Effector CD4-positive, alpha-beta T cell (primary cell): Measurements from ENCODE around the gene POLR3GL.

Source experiments
- DNase-seq: peaks from one replicate; pipeline ENCODE4 v3.0.0-alpha.2; 2020

The POLR3GL gene

DNA sequence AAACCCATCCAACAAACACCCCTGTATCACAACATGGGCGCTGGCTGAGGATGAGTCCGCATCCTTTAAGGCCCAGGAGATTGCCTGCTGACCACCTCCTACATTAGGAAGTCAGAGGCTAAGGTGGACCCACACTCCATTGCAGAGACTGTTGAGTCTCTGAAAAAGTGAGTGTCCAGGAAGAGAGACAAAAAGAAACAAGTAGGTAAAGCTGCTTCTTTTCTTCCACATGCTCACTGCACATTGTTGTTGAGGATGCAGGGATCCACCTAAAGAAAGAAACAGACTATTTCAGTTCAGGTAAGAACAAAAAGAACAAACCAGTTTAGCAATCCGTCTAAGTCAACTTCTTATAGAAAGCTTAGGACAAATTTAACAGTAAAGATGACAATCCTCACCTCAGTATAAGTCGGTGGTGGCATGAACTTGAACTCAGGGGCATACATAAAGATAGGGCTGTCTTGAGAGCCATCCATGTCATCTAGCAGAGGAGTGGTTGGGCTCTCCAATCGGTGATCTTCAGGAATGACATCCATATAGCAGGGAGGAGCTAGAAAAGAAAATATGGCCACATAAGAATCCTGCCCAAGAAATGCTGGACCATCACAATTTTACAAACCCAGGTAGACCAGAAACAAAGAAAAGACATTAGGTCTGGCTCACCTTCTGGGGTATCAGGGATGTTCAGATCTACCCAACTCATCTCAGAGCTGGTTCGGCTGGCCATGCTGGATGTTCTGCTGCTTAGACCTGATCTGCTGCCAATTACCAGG is 29.3 kb downstream of the POLR3GL start:
- DNase-seq: no peak

DNA sequence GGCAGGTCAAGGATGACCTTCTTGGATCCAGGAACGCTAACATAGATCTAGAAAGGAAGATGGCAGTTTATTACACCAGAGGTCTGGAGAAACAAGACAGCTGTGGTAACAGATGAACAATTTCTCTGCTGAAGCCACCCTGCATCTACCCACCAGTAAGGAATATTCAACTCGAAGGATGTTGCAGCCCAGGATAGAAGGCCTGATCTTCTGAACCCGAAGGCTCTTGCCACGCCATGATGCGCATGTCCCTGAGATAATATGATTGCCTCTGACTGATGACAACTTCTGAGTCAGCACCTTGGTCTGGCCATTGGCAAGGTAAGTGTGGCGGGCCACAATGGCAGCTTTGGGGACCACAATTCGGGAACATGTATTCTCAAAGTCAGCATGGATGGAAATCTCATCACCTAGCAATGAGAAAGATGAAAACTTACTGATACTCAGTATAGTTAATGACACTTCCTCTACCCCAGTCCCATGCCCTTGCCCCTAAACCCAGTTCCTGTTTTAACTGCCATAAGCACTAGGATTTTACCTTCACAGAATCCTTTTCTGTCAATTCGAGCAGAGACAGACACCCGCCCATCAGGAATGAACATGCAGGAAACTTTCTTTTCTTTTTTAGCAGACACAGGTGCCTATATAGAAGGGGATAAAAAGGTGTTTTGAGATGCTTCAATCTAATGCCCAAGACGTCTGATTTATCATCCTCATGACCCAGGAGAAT is 30.1 kb downstream of the POLR3GL start:
- peak; percentile 25 for DNase-seq

DNA sequence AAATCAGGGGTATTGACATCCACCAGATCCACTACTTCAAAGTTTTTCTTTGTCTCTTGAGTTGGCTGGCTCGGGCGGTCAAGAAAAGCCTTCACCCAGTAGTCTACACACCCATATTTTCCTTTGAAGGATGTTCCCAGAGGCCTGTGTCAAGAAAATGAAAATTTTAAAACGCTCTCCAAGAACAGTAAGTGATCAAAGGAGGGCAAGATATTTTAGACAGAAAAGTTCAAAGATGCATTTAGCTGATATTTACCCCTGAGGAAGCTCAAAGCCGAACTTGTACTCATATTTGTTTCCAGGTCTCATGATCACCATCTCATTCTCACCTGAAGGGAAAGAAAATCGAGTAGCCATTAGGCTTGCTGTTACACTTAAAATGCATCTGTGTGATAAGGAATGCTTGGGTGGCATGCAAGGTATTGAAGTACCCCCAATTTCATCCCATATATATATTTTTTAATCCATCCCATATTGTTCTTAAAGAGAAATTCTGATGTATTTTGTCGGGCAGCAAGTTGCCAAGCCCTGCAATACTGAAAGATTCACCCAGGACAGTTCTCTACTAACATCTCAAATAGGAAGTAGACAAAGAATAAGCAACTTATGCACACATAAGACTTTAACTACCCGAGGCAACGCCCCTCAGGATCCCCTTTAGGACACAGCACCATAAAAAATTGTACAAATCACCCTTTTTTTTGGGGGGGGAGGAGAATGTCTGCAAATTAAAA is 30.8 kb downstream of the POLR3GL start:
- DNase-seq: no peak

DNA sequence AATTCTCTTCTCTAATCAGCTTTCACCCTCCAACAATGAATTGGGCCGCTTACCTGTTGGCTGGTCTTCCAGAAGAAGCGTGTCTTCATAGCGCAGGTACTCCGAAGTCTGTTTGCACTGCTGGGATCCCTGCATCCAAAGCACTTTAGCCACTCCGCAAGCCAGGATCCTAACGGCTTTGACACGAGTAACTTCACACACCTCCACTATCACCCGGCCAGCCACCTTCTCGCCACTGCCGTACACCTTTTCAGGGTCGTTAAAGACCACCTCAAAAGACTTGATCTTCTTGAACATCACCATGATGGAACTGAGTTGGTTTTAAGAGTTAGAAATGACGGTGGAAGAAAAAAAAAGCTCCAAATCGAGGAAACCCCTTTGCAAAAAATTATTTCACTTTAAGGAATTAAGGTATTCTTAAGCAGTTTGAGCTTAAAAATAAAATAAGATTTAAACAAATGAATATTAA is 31.5 kb downstream of the POLR3GL start:
- DNase-seq: no peak

DNA sequence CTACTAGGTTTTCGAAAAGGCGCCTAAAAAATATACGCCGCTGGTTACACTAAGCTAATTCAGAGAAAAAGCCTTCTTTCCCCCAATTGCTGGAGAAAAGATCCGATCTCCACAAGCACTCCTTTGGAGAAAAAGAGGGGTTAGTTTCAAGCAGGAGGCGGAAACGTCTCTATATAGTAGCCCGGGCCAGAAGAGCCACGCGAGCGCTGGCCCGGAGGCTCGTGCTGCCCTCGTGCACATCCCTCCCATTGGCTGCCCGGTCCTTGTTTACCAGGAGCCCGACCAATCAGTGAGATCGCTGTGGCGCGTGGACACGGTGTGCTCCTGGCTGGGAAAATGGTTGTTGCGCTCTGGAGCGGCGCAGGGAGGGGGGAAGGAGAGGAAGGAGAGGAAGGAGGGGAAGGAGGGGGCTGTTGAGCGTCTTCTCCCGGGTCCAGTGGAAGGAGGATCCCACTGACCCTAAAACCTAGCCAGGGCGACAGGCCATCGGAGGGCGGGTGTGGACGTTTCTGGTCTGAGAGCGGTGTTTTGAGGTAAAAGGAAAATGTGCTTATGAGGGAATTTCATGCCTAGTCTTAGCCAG is 32.0 kb downstream of the POLR3GL start, which contains the start of gene TXNIP:
TXNIP (minus strand) TSS at position 147 of the 583 bp plus-strand sequence. CDS start 313 bp downstream, outside the sequence.
- peak; percentile 89 for DNase-seq

DNA sequence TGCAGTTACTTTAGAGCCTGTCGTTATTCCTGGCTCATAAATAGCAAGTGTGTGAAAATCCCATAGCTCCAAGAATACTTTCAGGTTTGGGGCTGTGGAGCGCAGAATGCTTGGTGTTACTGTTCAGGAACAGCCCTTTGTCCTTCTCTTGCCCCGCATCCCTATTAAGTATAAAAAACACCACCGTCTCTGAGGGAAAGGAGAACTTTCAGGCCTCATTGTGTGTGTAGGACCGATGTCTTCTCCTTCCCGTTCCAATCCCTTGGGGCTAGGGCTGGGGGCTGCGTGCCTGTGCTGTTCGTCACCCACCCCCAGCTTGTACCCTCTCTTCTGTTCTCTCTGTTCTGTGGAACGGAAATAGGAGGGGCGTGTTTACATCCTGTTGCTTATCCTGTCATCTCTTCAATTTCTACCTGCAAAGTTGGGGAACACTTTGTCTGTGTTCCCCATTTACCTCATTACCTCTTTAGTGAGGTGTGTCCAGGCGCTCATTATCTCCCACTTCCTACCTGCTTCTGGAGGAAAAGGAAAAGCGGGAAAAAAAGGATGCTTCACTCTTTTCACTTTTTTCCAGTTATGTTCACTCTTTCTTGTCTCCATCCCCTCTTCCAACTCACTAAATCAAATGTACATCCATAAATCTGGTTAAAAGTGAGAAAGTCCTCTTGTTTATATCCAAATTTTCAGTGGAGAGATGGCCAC is 32.7 kb downstream of the POLR3GL start:
- DNase-seq: peak; percentile 49

DNA sequence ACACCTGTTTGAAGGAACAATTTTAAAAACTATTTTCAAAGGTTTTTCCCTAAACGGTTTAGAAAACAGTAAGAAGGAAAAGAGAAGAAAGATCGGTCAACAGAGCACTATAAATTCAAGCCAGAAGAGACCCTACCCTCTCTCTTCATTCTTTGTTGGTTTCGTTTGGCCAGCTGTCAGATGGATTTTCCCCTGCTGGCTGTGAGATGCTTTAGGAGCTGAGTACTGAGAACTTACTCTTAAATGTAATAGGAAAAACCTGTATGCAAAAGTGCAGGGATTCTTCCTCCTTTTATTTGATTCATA is 33.2 kb downstream of the POLR3GL start:
- DNase-seq: no peak

DNA sequence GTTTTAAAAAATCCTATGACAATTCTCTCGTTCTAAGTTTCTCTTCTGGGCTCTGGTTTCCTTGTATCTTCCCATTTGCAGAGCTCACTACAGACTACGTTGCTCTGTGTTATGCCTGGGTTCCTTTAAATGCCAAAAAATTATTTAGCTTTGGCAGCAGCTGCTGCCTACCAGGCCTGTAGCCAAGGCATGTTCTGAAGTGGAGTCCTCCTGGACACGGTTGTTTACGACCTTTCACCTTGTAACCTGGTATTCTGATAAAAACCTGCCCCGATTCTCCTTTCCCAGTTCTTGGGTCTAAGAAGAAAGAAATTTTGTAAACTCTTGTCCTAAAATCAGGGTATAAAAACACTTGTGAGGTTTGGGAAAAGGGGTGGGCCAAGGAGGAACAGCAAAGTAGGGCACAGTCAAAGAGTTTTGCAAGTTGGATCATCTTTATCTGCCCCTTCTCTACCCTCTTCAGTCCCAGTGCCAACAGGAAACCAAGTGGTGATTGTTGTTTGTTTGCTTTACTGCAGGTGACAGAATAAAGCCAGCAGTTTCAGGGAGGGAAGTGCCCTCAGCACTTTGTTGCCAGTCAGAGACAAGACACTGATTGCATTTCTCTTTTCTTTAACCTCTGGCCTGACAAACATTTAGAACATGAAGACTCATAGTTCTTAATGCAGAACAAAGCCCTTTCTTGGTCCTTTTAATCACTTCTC is 35.0 kb downstream of the POLR3GL start:
- DNase-seq: peak; percentile 35

DNA sequence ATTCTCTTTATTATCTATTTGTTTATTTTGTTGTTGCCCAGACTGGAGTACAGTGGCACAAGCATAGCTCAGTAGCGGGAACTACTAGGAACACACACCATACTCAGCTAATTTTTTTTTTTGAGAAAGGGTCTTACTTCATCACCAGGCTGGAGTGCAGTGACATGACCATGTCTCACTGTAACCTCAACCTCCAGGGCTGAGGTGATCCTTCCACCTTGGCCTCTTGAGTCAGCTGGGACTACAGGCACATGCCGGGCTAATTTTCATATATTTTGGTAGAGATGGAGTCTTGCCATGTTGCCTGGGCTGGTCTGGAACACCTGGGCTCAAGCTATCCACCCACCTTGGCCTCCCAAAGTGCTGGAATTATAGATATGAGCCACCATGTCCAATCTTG is 37.2 kb downstream of the POLR3GL start:
- DNase-seq: no peak

DNA sequence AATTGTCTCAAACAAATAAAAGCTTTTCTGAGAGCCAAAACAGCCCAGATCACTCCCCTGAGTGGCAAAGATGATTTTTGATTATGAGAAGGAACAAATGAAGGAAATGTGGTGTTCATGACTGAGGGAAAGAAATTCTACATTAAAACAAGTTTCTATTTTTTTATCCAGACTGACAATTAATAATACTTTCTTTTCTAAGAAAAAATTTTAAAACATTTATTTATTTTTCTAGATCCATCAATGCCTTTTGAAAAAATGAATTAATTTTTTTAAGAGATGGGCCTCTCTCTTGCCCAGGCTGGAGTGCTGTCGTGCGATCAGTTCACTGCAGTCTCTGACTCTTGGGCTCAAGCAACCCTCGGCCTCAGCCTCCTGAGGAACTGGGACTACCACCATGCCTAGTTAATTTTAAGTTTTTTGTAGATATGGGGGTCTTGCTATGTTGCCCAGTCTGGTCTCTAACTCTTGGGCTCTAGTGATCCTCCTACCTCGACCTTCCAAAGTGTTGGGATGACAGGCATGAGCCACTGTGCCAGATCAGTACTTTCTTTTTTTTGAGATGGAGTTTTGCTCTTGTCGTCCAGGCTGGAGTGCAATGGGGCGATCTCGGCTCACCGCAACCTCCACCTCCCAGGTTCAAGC is 43.1 kb downstream of the POLR3GL start:
- DNase-seq: no peak

DNA sequence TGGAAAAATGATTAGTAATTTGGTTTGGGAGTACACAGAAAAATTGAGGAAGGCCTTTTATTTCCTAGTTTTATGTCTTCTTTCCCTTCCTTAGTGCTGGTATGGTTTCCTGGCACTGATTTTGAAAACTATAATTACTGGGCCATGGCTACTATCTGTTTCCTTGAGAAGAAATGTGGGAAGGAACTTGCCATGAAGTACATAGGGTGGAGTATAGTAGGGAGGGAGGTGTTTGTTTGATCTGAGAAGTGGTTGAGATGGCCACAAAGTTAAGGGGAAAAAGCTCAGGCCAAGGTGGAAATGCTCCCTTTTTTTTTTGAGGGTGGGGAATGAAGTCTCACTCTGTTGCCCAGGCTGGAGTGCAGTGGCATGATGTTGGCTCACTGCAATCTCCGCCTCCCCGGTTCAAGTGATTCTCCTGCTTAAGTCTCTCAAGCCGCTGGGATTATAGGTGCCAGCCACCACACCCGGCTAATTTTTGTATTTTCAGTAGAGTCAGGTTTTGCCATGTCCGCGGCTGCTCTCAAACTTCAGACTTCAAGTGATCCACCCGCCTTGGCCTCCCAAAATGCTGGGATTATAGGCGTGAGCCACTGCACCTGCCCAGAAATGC is 45.7 kb downstream of the POLR3GL start:
- DNase-seq: no peak

DNA sequence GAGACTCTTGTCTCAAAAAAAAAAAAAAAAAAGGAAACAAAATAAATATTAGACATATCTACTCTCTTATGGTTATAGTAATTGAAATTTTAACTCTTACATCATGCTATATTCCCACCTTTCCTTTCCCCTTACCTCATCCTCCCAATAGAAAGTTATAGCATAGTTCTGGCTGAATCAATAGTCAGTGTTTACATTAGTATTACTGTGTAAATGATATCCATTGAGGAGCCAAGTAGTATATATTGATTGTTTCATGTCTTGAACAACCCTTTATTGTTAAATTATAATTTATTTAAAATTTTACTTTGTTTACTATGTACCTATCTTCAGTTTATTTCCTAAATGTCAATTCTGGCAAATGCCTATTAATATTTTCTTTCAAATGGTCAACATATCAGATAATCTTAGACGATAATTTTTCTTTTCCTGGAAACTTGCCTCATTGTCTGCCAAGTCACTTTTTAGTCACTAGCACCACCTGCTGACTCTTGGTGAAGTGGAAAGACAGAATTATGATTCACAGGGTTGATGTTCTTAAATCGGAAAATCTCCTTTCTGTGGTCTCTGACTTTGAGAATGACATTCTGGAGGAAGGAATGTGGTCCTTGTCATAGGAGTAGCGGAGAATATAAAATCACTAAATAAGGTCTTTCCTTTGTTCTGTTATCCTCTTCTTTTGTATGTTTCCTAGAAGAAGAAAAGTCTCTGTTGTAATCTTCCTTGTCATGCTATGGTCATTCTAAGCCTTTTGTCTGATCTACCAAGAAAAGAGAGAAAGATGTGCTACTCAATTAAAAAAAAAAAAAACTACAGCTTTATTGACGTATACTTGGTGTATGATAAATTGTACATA is 48.4 kb downstream of the POLR3GL start:
- peak; percentile 57 for DNase-seq

DNA sequence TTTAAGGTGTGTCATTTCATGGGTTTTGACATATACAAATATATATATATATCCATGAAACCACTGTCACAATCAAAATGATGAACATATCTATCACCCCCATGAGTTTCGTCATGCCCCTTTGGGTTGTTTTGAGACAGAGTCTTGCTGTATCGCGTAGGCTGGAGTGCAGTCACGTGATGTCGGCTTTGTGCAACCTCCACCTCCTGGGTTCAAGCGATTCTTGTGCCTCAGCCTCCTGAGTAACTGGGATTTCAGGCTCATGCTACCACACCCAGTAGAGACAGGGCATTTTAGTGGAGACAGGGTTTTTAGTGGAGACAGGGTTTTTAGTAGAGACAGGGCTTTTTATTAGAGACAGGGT is 49.1 kb downstream of the POLR3GL start:
- DNase-seq: no peak

DNA sequence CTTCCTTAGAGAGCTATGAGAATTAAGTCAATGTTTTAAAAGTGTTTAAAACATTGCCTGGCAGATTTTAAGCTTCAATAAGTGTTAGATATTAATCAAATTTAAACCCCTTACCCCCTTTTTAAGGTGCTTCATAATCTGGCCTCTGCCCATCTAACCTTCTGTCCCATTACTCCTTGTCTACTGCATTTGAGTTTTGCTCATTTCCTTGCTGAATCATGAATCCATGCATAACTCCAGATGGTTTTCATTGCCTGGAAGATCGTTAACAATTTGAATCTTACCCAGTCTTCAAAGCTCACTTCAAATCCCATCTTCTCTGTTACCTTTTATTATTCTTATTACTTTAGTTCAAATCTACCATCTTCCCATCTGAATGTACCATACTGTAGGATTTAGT is 52.4 kb downstream of the POLR3GL start:
- no peak for DNase-seq

DNA sequence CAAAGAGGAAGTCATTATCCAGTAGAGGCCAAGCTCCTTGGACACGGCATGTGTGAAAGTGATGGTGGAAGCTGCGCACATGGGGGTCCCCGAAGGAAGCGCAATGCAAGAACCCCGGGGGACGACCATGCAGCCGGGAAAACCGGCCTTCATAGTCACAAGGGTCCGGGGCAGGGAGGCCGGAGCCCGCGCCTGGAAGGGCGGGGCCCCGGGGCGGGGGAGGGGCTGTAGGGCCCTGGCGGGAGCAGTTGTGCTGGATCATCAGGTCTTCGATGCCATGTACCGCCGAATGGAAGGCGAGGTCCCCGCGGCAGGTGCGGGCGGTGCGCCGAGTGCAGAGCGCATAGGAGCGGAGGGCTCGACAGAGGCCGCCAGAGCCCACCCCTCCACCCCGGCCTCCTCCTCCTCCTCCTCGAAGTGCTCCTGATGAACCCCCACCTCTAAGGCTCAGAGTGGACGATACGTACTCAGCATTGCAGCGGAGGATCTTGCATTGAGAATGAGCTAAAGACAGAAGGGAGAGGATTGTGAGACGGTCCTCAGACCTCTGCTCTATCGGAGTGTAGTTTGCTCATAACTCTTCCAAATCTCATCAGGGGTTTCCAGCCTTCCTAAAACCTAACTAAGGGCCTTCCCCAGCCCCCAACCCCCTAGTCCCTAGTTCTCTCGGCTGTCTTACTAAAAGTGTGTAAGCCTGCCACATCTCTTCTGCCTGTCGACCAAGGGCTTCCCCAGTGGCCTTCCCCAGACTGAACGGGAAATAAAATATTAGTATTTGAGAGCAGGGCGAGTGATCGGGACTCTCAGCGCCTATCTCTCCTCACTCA is 55.0 kb downstream of the POLR3GL start:
- DNase-seq: no peak

DNA sequence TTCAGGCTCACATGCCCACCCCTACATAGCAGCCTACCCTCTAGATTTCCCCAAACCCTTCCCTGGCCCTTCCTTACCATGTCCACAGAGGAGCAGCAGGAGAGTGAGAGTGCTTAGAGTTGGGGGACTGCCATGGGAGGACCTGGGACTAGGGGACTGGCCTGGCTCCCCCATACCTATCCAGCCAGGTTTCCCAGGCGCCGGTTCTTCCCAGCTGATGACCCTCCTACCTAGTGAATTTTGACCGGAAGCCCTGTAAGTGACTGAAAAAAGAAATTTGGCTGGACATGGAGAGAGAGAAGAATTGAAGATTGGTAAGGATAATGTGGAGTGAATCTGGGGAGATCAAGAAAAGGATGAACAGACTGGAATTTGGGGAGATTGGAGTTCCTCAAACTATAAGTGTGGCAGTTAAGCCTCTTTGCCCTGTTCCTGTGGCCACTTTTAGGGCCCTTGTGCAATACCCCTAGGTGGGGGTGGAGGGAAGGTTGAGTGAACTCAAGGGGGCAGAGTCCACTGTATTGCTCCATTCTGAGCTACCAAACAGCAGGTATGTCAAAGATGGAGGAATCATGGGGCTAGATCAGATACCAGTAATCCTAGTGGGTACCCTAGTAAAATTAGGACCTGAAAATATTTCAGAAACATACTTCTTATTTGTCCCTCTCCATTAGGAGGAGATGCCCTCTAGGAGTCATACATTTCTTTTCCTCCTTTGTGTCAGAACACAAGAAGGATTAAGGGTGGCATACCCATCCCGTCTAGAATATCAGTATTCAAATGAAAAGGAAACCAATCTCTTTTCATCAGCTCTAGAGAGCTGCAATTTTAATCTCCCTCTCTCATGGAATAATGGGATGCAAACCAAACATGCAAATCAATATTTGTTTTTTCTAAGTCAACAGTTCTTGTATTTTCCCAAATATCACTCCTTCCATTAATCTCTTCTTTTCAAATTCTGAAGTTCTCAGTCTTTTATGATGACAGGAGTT is 55.9 kb downstream of the POLR3GL start:
- DNase-seq: no peak

DNA sequence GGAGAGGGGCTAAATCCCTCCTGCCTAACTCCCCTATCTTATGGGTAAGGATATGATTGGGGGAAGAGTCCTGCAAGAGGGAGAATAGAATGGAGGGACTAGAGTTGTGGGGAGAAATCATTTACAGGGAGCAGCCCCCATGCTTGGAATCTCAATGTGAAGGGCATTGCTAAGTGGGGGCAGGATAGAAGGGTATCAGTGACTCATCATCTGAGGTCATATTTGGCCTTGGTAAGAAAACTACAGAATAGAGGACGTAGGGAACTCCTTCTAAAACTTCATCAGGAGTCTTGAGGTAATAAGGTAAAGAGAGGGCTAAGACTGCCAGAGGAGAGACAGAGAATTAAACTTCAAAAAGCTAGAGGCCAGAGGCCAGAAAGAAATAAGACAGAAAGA is 56.6 kb downstream of the POLR3GL start:
- DNase-seq: no peak
